ENCODE data around the gene CYFIP2.
"Not testable (repeated sequence)": the region's sequence is repeated elsewhere in the genome, so short reads cannot be mapped to it uniquely, and the experiment has no call there.

The CYFIP2 gene

GRCh38 chr5:157265714-157266285, at the start of gene CYFIP2:
Gene CYFIP2, plus strand, starts transcription at chr5:157266123. Its CDS starts 19,239 bp downstream, at chr5:157285362.
- peak; percentile 79 for DNase-seq

GRCh38 chr5:157216391-157217142, 49.4 kb upstream of the CYFIP2 start:
- no peak for DNase-seq

GRCh38 chr5:157217289-157218024, 48.5 kb upstream of the CYFIP2 start:
- DNase-seq, result peak; percentile 73

GRCh38 chr5:157219491-157220271, 46.2 kb upstream of the CYFIP2 start:
- DNase-seq, result peak; percentile 56

- DNase-seq, result no peak
Observed at GRCh38 chr5:157221959-157222358, 44.0 kb upstream of the CYFIP2 start.

- peak; percentile 84 for DNase-seq
Observed at GRCh38 chr5:157222506-157223230, 43.3 kb upstream of the CYFIP2 start.

GRCh38 chr5:157225469-157226422, 40.2 kb upstream of the CYFIP2 start:
- peak; percentile 39 for DNase-seq

GRCh38 chr5:157230610-157231009, 35.3 kb upstream of the CYFIP2 start:
- DNase-seq, result no peak

- no peak for DNase-seq
Observed at GRCh38 chr5:157232706-157233105, 33.2 kb upstream of the CYFIP2 start.

- DNase-seq, result no peak
Observed at GRCh38 chr5:157233515-157233914, 32.4 kb upstream of the CYFIP2 start.

- DNase-seq, result no peak
Observed at GRCh38 chr5:157236423-157236822, 29.5 kb upstream of the CYFIP2 start.

- no peak for DNase-seq
Observed at GRCh38 chr5:157241483-157241882, 24.4 kb upstream of the CYFIP2 start.

GRCh38 chr5:157244704-157245103, 21.2 kb upstream of the CYFIP2 start:
- DNase-seq, result not testable (repeated sequence)

GRCh38 chr5:157245476-157245875, 20.4 kb upstream of the CYFIP2 start:
- no peak for DNase-seq

- no peak for DNase-seq
Observed at GRCh38 chr5:157245886-157246285, 20.0 kb upstream of the CYFIP2 start.

GRCh38 chr5:157247267-157247666, 18.7 kb upstream of the CYFIP2 start:
- DNase-seq, result peak; percentile 59

- DNase-seq, result peak; percentile 47
Observed at GRCh38 chr5:157248821-157249470, 17.0 kb upstream of the CYFIP2 start.

GRCh38 chr5:157252711-157253465, 13.0 kb upstream of the CYFIP2 start:
- DNase-seq, result peak; percentile 59

GRCh38 chr5:157253547-157253946, 12.4 kb upstream of the CYFIP2 start:
- no peak for DNase-seq

- DNase-seq, result no peak
Observed at GRCh38 chr5:157258450-157258849, 7.5 kb upstream of the CYFIP2 start.

All from stimulated activated CD4-positive, alpha-beta T cell treated with anti-CD3 and anti-CD28 coated beads, Interleukin-4, amount 100 ng/mL, for 24 hours (primary cell).